Progenitor cell of endocrine pancreas (in vitro differentiated cells): ENCODE results near the gene CNBD2. TPM values are rescaled to one million over a fixed set of nuclear protein-coding genes. Genes with fewer than 3 reads are reported as not detected.

ENCODE experiments used
- DNase-seq: peaks from one replicate; pipeline ENCODE4 v3.0.0; 2021; ENCODE audit warnings: low spot score; ENCODE audit not compliant: unreplicated experiment
- H3K27ac Mint-ChIP-seq: 2 replicates; pipeline ENCODE4 v1.8.0; 2021; ENCODE audit warnings: mild to moderate bottlenecking, moderate library complexity, mixed read lengths
- H3K27me3 Mint-ChIP-seq: 2 replicates; pipeline ENCODE4 v1.8.0; 2021; ENCODE audit warnings: mixed read lengths
- H3K36me3 Mint-ChIP-seq: 2 replicates; pipeline ENCODE4 v1.8.0; 2022; ENCODE audit warnings: mixed read lengths; ENCODE audit not compliant: insufficient read depth
- H3K4me1 Mint-ChIP-seq: 2 replicates; pipeline ENCODE4 v1.8.0; 2021; ENCODE audit warnings: low read depth, mixed read lengths
- H3K4me3 Mint-ChIP-seq: 2 replicates; pipeline ENCODE4 v1.8.0; 2021; ENCODE audit warnings: low read depth, mild to moderate bottlenecking, moderate library complexity, mixed read lengths
- H3K9me3 Mint-ChIP-seq: 2 replicates; pipeline ENCODE4 v1.8.0; 2021; ENCODE audit warnings: low read depth, mixed read lengths
- CTCF ChIP-seq: fragments of 200-600 bp; sonication (generic); IDR thresholded peaks from one replicate; pipeline ENCODE4 v1.5.0; 2021; ENCODE audit warnings: antibody characterized with exemption, mild to moderate bottlenecking; ENCODE audit not compliant: unreplicated experiment
- total RNA-seq: library from RNA; stranded (reverse); gene quantifications from 2 replicates; pipeline ENCODE4 v1.2.1, GENCODE V29; 2021

Gene CNBD2
- total RNA-seq, 1 donor from 2014 or later: 3.6 TPM

GRCh38 chr20:36030149-36030548, 61.8 kb downstream of the CNBD2 start:
- H3K27me3 Mint-ChIP-seq: peaks cover 5% of the 10 kb centered on the region
- no peak for TF ChIP-seq CTCF
- H3K36me3 Mint-ChIP-seq: no peaks in the 10 kb centered on the region
- no peaks in the 10 kb centered on the region for H3K9me3 Mint-ChIP-seq
- no peak for DNase-seq
- H3K4me1 Mint-ChIP-seq: peaks cover 6% of the 10 kb centered on the region
- H3K4me3 Mint-ChIP-seq: no peak overlapping the region
- H3K27ac Mint-ChIP-seq: no peak overlapping the region

GRCh38 chr20:36031806-36032205, 63.4 kb downstream of the CNBD2 start:
- TF ChIP-seq CTCF: no peak
- H3K4me3 Mint-ChIP-seq: no peak overlapping the region
- no peaks in the 10 kb centered on the region for H3K27me3 Mint-ChIP-seq
- no peak for DNase-seq
- no peaks in the 10 kb centered on the region for H3K9me3 Mint-ChIP-seq
- no peaks in the 10 kb centered on the region for H3K36me3 Mint-ChIP-seq
- H3K27ac Mint-ChIP-seq: no peak overlapping the region
- H3K4me1 Mint-ChIP-seq: peaks cover 6% of the 10 kb centered on the region

- no peak overlapping the region for H3K27ac Mint-ChIP-seq
- TF ChIP-seq CTCF: no peak
- H3K9me3 Mint-ChIP-seq: no peaks in the 10 kb centered on the region
- H3K27me3 Mint-ChIP-seq: no peaks in the 10 kb centered on the region
- H3K36me3 Mint-ChIP-seq: no peaks in the 10 kb centered on the region
- peaks cover 6% of the 10 kb centered on the region for H3K4me1 Mint-ChIP-seq
- no peak for DNase-seq
- no peak overlapping the region for H3K4me3 Mint-ChIP-seq
These were observed 66.5 kb downstream of the CNBD2 start for GRCh38 chr20:36034875-36035274.

GRCh38 chr20:36035745-36036144, 67.4 kb downstream of the CNBD2 start:
- H3K27me3 Mint-ChIP-seq: no peaks in the 10 kb centered on the region
- no peak for DNase-seq
- H3K4me1 Mint-ChIP-seq: peaks cover 3% of the 10 kb centered on the region
- H3K9me3 Mint-ChIP-seq: no peaks in the 10 kb centered on the region
- no peak for TF ChIP-seq CTCF
- no peak overlapping the region for H3K4me3 Mint-ChIP-seq
- H3K27ac Mint-ChIP-seq: no peak overlapping the region
- H3K36me3 Mint-ChIP-seq: no peaks in the 10 kb centered on the region

GRCh38 chr20:36036688-36037087, 68.3 kb downstream of the CNBD2 start:
- Mint-ChIP-seq H3K27ac (no peak overlapping the region), H3K4me1 (peaks cover 3% of the 10 kb centered on the region), H3K9me3 (no peaks in the 10 kb centered on the region), H3K36me3 (peaks cover 5% of the 10 kb centered on the region), H3K27me3 (no peaks in the 10 kb centered on the region), H3K4me3 (no peak overlapping the region)
- no peak for TF ChIP-seq CTCF
- DNase-seq: no peak

GRCh38 chr20:36040571-36040970, 72.2 kb downstream of the CNBD2 start:
- Mint-ChIP-seq H3K9me3 (no peaks in the 10 kb centered on the region), H3K36me3 (peaks cover 11% of the 10 kb centered on the region), H3K4me1 (peaks cover 3% of the 10 kb centered on the region), H3K27me3 (no peaks in the 10 kb centered on the region), H3K4me3 (no peak overlapping the region), H3K27ac (no peak overlapping the region)
- DNase-seq: no peak
- no peak for TF ChIP-seq CTCF
